WI38 (cell line): ENCODE measurements around the gene BIN1.
A peak's percentile ranks its signal among the peaks of the same experiment; 100 is the strongest.

Source experiments
- H3K4me3 ChIP-seq: 2 replicates; pipeline ENCODE4 v1.5.1; 2011; ENCODE audit warnings: low read depth, mild to moderate bottlenecking, control low read depth, low read length
- TF ChIP-seq, protein P1 (sequence below): IDR thresholded peaks from 2 replicates; pipeline ENCODE4 v1.5.1; 2012; ENCODE audit warnings: low read depth, mild to moderate bottlenecking, control low read depth, low read length

The BIN1 gene

DNA sequence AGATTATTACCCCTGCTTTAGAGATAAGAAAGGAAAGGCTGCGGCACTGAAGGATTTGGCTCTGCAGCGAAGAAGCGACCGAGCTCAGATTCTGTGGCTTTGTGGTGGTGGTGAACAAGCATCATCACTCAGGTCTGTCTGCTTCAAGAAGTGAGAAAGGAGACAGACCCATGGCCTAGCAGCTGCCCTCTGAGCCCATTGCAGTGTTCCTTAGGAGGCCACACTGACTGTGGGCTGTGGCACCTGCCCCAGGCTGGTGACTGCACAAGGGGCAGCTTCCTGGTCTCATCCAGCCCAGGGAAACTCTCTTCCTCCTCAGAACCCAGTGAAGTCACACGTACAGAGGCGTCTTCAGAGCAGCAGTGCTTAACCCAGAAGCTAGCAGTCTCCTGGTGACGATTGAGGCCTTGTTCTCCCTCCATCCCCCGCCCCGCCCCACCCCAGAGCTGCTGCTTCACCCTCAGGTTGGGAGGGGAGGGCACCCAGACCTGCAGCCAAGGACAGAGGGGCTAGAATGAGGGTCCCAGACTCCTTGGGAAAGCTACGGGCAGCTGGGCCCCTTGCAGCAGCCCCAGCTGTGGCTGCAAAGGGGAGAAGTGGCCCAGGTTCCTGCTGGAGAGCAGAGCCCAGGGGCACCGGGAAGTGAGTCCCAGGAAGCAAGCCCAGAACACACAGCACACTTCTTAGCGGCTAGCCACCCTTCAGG is 22.2 kb downstream of the BIN1 start:
- TF ChIP-seq, protein P1, sequence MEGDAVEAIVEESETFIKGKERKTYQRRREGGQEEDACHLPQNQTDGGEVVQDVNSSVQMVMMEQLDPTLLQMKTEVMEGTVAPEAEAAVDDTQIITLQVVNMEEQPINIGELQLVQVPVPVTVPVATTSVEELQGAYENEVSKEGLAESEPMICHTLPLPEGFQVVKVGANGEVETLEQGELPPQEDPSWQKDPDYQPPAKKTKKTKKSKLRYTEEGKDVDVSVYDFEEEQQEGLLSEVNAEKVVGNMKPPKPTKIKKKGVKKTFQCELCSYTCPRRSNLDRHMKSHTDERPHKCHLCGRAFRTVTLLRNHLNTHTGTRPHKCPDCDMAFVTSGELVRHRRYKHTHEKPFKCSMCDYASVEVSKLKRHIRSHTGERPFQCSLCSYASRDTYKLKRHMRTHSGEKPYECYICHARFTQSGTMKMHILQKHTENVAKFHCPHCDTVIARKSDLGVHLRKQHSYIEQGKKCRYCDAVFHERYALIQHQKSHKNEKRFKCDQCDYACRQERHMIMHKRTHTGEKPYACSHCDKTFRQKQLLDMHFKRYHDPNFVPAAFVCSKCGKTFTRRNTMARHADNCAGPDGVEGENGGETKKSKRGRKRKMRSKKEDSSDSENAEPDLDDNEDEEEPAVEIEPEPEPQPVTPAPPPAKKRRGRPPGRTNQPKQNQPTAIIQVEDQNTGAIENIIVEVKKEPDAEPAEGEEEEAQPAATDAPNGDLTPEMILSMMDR: no peak
- peak overlapping the region; percentile 34 for H3K4me3 ChIP-seq

DNA sequence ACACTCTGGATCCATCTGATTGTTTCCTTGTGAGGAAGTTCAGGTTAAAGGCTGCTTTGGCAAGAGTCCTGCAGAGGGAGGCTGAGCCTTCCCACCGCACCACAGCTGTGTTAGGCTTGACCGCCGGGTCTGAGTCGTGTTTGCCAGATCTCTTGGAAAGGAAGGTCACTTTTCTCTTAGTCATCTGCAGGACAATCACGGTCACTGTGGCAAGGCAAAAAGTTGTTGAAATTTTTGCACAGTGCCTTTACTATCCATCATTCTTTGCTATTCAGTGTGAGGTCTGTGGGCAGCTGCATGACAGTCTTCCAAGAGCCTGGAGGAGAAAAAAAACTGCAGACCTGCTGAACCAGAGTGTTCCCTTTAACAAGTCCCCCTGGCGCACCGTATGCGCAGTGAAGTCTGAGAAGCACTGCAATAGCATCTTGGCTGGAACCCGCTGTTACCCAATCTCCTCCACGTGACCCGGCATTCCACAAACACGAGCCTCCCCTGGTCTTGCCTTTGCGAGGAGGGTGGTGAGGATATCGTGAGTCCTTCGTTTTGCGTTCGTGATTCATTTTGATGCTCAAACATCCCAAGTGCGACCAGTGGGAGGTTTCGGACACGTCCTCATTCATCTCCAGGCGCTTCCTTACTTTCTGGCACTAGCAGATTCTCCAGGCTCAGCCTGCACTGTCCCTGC is 23.0 kb downstream of the BIN1 start:
- H3K4me3 ChIP-seq: peak overlapping the region; percentile 34
- TF ChIP-seq, protein P1: no peak

DNA sequence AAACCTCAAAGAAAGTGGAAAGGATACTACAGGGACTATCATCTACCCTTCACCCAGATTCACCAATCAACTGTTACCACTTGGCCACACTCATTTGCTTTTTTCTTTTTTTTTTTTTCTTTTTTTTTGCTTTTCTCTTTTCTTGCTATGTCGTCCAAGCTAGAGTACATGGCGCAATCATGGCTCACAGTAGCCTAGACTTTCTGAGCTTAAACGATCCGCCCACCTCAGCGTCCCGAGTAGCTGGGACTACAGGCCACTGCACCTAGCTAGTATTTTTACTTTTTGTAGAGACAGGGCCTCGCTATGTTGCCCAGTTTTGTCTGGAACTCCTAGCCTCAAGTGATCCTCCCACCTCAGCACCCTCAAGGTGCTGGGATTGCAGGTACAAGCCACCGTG is 24.0 kb downstream of the BIN1 start:
- TF ChIP-seq, protein P1: no peak

GRCh38 chr2:127081826-127082633 is 24.9 kb downstream of the BIN1 start:
- no peak overlapping the region for H3K4me3 ChIP-seq
- TF ChIP-seq, protein P1: no peak

More for the DNA sequence above, 24.0 kb downstream of the BIN1 start:
- no peak overlapping the region for H3K4me3 ChIP-seq

DNA sequence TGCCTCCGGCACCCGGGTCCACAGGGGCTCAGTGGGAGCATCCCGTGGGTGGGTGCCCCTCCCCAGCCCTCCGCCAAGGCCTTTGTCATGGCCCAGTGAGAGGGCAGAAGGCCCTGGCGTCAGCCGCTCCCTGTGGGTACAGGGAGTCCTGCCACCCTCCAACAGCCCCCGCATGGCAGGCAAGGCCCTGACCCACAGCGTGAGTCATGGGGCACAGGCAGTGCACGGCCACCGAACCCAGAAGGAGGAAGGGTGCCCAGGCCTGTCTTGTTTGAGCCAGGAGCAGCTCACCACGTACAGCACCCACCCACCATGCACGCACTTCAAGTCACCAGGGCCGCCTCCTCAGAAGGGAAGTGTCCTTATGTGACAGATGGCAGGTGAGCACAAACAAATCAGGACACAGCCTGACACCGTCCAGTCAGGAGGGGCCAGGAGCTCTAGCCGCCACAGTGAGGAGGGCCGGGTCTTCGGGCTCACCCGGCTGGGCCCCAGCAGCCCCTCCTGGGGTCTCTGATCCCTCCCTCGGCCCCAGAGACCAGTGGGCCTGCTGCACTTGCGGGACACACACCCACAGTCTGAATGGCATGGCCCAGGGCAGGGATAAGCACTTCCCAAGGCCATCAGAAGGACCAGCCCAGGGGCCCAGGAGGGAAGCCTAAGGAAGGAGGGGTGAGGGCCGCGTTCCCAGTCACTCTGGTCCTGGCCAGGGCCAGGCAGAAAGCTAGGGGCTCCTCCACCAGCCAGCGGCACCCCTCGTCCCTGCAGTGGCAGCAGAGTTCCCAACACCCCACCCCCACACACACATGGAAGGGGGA is 25.8 kb downstream of the BIN1 start:
- H3K4me3 ChIP-seq: no peak overlapping the region
- TF ChIP-seq, protein P1: no peak

DNA sequence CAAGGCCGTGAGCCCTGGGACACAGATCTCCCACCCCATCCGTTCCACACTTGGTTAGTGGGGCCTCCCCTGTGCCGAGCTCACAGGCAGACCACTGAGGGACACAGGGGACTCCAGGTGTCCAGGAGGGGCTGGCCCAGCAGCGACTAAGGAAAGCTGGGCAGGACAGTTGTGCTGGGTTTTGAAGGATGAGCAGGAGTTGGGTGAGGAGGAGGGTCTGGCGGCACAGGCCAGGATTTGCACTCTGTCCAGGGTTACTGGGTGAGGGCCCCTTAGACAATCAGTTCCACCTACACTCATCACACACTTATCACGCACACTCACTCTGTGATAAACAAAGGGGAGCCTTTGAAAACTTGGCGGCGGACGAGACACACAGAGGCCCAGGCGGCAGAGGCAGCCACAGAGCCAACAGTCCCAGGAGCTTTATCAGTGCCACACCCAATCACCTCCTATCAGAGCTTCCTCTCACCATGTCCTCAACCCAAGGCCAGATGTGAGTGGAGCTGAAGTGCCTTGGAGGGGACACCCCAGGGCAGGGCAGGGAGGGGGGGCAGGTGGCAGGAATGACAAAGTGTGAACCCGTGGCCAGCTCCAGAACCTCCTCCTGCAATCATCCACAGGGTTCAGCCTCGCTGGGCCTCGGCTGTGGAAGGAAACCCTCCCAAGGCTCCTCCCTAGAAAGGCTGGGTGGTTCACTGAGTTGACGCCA is 26.6 kb downstream of the BIN1 start:
- TF ChIP-seq, protein P1: no peak
- no peak overlapping the region for H3K4me3 ChIP-seq
